Measurements from ENCODE around the gene CEP131.

CEP131 gene

DNA sequence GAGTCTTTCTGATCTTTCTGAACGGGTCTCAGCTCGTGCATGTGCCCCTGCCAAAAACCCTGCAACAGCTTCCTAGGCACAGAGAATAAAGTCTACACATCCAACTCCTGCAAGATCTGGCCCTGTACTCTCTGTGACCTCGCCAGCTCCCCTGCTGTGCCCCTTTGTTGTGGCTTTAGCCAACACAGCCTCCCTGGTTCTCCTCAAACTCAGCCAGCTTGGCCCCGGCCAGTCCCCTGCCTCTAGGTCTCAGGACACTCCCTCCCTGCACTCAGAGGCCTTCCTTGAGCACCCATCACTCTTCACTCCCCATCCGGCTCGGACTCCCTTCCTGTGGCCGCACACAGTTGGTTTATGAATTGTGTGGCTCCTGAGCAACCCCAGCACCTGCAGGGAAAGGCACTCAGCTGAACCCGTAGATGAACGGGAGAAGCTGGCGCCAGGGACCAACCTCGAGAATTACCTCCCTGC lies 1.4 kb downstream of the CEP131 start:
- no peak for DNase-seq

DNA sequence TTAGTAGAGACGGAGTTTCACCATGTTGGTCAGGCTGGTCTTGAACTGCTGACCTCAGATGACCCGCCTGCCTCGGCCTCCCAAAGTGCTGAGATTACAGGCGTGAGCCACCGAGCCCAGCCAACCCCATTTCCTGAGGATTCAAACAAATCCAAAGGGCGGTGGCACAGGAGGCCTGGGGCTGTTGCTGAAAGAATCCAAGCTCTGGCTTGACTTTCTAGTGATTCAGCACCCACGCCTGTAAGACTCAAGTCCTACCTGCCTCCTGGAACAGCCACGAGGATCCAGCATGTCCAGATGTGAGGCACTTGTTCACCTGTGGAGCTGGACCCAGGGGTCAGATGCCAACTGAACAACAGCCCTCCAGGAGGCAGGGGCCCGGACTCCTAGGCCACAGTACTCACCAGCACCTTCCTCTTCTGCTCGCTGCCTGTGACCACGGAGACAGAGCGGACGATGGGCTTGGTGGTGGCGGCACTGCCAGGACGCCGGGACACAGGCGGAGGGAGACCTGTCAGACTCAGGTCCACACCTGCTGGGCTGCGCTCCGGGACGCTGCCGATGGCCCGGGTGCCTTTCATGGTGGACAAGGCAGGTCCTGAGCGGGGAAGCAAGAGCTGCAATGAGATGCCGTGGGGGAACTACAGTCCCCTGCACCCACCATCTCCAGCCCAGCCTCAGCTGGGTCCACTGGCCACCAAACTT lies 3.1 kb downstream of the CEP131 start:
- no peak for DNase-seq

DNA sequence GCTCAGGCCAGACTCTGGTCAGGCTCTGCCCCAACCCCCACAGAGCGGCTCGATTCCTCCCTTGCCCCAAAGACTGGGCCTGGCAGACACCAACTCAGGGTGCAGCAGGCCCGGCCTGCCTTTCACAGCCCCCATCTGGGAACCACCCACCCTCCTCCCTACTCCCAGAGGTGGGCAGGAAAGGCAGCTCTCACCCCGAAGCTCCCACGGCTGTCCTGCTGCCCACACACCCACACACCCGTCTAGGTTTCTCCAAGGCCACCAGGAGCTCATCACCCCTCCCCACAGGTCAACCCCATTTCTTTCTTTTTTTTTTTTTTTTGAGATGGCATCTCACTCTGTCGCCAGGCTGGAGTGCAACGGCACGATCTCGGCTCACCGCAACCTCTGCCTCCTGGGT lies 3.8 kb downstream of the CEP131 start:
- DNase-seq: no peak

DNA sequence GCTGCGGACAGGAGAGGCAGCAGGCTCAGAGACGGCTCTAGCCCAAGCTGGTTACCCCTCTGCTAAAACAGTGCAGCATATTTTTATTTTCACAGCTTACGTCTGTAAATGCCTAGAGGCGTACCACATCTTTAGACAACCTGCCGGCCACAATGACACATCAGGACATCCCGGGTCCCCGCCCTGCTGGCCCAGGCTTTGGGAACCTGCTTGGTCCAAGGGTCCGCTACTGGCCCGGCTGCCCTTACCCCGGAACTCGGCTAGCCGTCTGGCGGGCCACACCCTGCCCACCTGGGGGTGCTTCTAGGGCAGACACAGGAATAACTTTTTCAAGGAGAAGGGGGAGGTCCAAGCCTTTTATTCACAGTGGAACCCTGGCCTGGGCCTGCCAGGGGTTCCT lies 4.3 kb downstream of the CEP131 start:
- DNase-seq: no peak

DNA sequence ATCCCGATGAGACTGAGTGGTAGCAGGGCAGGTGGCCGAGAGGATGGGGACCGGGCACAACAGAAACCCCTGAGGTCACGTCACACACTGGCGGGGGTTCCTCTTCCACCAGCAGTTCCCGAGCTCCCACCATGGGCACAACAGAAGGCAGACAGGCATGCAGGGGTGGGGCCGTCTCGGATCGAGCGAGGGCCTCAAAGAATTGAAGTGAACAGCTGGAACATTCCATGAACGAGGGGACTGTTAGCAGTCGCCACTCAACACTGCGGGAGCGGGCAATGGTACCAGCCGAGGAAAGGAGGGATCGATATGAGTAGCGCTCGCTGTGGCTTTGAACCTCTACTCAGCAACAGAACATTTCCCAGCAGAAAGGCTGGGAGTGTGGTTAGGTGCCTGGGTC lies 5.3 kb downstream of the CEP131 start:
- DNase-seq: no peak

DNA sequence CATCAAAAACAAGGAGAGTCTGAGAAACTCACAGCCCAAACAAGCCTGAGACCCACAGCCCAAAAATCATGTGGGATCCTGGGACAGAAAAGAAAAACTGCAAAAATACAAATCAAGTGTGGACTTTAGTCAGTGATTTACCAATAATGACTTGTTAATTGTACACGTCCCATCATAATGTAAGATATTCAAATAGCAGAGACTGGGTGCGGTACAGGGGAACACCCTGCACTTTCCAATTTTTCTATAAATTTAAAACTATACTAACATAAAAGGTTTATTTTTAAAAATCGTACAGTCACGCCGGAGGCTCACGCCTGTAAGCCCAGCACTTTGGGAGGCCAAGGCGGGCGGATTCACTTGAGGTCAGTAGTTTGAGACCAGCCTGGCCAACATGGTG lies 8.8 kb downstream of the CEP131 start:
- DNase-seq: no peak

DNA sequence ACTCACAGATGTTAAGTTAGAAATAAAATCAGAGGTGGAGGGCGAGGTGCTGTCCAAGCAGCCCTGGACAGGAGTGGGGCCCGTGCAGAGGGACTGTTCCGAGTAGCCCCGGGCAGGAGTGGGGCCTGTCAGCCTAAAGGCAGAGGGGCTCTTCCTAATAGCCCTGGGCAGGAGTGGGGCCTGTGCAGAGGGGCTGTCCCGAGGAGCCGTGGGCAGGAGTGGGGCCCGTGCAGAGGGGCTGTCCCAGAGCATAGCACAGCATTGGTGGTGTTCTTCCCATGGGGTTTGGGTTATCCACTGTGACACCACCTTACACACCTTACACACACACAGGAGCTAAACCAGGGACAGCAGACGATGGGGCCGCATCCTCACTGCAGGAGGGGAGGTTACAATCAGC lies 10.4 kb downstream of the CEP131 start:
- no peak for DNase-seq

DNA sequence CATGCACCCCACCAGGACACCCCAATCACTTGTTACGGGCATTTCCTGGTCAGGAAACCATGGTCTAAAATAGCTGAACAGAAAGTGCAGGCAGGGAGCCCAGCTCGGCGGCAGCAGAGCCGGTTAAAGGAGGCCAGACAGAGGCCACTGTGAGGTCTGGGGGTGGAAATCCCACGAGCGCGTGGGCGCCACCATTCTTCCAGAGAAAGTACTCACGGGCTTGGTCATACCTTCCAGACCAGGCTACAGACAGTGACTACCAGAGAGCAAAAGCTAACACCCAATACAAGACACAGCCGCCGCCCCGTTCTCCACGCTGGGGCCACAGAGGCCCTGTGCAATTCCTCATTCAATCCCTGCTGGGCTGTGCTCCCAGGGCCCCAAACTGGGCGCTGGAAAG lies 11.9 kb downstream of the CEP131 start:
- no peak for DNase-seq

DNA sequence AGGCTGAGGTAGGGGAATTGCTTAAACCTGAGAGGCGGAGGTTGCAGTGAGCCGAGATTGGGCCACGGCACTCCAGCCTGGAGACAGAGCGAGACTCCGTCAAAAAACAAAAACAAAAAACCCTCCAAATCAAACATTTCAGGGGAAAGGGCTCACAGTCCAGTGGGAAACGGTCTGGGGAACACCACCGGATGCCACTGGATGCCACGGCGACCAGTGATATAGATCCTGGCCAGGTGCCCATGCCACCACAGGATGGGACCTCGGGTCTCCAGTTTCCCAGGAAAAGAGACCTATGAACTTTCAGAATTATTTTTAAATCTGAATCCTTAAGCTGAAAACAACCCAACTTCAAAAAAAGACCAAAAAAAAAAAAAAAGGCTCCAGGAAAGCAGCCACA lies 12.3 kb downstream of the CEP131 start:
- no peak for DNase-seq

DNA sequence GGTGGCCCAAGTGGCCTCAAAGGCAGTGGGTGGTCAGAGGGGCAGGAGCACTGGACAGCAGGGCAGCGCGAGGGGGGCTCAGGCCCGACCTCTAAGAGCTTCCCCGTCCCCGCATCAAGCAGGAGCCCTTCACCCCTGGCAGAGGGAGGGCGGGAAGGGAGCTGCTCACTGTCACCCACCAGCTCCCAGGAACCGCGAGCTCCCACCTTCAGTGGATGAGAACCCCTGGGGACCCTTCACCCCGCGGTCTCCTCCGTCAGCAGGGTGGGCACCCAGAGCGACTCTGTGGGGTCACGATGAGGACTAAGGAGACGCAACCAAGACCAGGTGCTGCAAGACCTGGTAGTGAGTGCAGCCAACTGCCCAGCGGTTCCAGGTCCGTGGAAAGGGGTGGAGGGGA lies 13.6 kb downstream of the CEP131 start:
- no peak for DNase-seq

DNA sequence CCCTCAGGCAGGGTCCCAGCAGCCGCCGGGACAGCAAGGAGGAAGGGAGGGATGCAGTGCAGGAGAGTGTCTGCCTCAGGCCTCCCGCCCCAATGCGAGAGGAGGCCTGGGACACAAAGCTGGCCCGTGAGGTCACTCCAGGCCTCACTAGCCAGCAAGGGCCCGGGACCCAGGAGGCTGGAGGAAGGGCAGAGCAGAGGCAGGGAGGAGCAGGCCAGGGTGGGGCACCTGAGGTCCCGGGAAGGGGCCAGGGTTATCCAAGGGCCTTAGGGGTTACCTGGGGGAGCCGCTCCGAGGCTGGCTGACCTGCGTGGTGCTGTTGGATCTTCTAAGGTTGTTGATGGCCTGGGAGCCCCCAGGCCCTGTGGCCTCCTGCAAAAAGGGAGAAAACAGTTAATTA lies 14.1 kb downstream of the CEP131 start:
- no peak for DNase-seq

DNA sequence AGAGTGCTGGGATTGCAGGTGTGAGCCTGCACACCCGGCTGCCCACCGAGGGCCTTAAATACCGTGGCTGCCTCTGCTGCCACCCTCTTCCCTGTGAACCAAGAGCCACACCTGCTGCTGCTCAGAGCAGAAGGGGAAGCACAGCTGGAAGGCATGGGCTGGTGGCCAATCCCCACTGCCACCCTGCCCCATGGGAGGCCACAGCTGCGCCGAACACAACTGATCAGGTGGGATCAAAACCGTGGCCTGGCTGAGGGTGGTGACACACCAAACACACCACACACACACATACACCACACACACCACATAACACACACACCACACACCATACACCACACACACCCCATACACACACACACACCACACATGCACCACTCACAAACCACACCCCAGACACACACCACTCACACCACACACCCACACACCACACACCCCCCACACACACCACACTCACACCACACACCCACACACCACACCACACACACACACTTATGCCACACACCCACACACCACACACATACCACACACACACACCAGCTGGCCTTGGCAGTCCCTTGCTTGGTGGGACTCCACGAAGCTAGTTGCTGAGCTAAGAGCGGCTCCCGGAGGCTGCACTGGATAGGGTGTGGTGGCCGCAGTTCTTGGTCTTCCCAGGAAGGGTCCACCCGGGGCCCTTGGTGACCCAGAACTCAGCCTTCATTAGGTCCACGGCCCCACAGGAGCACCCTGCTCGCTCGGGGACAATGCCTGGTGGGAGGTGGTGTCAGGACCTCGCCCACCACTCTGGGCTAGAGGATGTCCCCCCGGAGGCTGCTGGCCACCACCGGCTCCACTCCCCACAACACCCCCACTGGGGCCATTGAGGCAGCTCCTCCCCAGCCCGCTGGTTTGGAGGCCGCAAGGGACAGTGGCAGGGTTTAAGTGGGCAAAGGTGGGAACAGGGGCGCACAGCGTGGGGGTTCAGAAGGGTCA lies 14.9 kb downstream of the CEP131 start:
- no peak for DNase-seq

DNA sequence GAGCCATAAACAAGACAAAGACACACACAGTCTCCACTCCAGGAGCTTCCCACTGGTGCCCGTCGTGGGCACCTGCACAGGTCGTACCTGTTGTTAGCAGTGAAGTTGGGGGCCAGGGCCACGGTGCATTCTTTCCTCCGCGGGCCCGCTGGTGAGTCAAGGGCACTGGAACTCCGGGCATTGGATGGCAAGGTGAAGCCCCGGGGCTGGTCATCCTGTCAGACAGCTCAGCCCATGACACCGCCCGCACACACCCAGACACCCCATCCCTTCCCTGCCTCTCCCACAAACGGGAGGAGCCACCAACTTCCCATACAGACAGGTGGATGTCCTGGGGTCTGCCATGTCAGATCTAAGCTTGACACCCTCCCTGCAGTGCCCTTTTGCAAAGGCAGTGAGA lies 16.1 kb downstream of the CEP131 start:
- no peak for DNase-seq

DNA sequence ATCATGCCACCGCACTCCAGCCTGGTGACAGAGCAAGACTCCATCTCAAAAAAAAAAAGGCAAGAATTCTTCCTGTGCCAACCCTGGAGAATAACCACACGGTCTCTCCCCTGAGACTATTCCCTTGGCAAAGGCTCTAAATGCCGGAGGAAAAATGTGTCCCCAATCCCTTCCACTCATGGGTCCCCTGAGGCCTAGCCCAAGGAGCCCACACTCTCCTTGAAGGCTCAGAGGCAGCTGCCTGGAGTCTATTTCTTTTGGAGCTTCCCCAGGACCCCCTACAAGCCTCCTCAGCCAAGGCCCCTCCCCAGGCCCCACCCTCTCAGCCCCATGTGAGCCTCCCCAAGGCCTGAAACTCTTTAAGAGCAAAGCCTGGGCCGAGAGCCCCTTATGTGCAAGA lies 16.6 kb downstream of the CEP131 start:
- DNase-seq: no peak

DNA sequence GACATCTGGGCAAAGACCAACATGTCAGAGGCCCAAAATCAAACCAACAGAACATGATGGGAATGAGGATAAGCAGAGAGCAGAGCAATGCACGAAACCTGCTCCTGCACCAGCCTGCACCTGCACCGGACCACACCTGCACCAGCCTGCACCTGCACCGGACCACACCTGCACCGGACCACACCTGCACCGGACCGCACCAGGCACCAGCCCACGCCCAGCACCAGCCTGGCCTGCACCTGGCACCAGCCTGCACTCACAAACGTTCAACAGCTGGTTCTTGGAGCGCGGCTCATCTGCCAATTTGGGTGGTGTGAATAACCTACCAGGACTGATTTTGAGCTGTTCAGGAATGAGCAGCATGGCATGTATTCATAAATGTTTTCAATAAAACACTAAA lies 18.2 kb downstream of the CEP131 start:
- no peak for DNase-seq

DNA sequence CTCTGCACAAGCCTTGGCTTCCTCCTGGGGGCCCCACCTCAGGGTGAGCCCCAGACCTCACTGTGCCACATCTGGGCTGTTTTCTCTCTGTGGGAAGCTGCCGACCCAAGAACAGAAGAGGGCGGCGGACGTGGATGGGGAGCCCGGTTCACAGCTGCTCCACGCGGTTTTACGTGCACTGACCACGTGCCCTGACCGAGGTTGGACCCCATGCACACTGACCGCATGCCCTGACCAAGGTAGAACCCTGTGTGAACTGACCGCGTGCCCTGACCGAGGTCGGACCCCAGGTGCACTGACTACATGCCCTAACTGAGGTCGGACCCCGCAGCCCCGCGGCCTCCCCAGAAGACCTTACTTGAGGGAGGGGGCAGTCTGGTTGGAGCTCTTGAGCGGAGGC lies 19.6 kb downstream of the CEP131 start:
- DNase-seq: no peak

DNA sequence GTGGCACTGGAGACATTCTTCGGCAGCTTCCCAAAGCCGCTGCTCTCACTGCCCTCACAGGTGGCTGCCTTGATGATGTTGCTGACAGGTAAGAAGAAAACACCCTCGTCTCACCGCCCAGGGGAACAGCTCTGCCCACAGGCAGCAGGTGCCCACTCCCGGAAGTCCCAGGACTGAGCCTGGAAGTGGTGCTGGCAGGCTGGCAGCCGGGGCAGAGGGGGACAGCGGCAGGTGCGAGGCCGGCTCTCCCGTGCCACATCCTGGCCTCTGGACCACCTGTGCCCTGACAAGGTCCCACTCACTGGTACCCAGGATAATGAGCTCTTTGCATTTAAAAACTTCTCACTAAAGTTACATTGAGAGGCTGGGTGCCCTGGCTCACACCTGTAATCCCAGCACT lies 20.4 kb downstream of the CEP131 start:
- no peak for DNase-seq

DNA sequence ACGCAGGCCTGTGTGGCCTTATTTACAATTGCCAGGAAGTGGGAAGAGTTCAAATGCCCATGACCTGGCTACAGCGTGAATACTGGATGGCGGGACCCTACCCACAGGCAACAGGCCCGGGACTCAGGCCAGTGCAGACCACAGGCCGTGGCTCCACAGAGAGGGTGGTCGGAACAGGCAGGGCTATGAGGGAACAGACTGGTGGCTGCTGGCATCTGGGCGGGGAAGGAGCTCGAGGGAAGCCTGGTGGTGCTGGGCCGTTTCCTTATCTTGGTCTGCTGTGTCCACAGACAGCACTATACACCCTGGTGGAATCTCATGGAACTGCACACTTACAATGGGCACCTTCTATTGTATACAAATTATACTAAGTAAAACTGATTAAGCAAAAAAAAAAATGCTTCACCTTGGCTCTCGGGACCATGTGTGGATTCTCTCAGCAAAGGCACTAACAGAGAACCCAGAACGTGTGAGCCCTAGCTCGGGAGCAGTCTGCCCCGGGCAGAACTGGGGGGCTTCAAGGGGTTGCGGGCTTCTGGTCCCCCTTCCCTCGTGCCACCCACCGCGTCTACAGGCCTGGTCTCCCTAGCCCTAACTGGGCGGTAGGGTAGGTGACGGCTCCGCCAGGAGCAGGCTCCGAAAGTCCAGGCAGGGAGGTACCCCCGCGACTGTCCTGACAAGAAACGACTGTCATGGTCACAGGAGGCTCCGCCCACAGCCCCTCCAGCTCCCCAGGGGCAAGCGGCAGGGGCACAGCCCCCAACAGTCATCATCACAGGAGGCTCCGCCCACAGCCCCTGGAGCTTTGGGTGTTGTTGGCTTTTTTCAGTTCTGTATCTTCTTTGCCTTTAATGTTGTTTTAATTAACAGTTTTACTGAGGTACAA lies 21.8 kb downstream of the CEP131 start:
- no peak for DNase-seq

DNA sequence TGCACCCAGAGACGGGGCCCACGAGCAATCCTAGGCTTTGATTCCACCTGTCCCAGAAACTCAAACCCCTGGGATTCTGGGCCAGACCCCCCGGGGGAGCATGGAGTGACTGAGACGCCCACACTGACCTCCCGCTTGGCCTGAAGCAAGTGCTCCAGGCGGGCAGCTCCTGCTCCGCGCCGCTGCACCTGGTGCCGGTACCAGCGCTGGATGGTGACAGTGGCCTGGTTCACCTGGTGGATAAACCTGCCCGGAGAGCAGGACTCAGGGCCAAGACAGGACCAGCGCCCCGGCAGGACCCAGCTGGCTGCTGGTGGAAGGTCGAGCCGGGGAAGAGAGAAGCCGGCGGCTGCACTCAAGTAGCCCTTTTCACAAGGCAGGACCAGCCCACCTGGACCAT lies 22.6 kb downstream of the CEP131 start:
- DNase-seq: no peak

DNA sequence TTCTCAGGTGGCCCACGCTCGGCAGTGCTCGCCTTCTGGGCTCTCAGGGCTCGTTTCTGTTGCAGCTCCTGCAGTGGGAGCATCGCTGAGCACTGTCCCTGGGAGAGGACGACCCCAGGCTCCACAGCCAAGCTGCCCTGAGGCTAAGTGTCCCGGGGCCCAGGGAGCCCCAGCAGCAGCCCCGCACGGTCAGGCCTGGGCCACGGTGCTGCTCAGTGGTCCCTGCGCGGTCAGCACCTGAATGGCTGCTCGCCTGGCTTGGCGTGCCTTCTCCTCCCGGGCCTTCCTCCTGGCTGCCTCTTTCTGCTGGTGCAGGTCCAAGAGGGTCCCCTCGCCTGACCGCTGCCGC lies 23.3 kb downstream of the CEP131 start:
- no peak for DNase-seq

DNA sequence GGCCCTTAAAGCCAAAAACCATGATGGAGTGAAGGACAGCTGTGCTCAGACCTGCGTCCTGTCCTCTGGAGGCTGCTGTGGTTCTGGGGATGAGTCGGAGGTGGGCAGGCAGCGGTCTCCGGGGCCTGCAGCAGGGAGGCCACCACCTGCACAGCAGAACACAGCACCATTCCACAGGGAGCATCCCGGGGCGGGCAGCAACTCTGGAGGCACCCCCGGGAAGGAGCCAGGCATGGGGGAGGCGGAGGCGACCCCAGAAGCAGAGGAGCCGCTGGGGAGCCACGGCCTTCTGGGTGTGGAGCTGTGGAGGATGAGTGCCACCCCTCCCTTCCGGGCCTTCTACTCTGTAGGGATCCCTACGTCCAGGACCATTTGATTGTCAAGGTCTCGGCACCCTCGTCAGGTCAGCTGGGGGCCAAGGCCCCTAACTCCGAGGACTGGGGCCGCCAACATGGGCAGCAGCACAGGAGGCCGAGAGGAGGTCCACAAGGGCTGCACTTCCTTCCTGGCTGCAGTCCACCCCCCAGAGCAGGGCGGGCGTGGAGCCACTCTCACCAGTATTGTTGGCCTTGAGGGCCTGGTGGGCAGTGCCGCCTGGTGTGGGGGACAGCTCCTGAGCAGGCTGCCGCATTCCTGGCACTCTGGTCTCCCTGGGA lies 23.8 kb downstream of the CEP131 start:
- no peak for DNase-seq

DNA sequence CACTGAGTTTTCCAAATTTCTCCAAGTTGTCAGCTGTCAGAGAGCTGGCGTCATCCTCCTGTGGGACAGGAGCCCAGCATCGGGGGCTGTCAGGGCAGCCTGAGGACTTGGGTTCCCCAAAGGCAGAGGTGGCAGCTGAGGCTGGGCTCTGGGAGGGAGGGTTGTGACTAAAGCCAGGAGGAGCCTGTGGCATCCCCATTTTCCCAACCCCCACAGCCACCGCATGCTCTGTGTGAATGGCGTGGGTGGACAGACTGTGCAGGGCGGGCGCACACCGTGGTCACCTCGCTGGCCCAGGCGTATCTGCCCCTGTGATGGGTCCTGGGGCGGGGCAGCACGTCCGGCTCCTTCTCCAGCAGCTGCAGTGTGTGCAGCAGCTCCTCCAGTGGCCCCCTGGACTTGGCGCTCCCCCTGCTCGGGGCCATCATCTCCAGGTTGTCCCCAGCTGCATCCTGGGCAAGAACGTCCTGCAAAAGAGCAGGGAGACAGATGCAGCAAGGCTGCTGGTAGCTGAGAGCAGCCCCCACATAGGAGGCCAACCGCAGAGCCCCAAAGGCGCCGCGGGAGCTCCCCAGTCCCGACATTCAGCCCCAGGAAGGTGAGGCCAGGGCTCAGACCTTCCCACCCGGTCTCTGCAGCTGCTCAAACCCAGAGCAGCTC lies 24.8 kb downstream of the CEP131 start:
- no peak for DNase-seq
